SK-N-SH (cell line): ENCODE data around the gene GRIK3. TPM values are rescaled to one million over a fixed set of nuclear protein-coding genes. Genes with fewer than 3 reads are reported as not detected.
A peak's percentile ranks its signal among the peaks of the same experiment; 100 is the strongest.

Experiments used
- CTCF ChIA-PET: fragments of 300-600, 350-600 bp; formaldehyde crosslinking; extraction: SDS; loops from one replicate; lab custom pipeline; 2021; lab: Yijun Ruan, JAX
- POLR2A ChIA-PET: fragments of 350-600 bp; sonication (Branson Sonifier 250); formaldehyde crosslinking; extraction: SDS; loops from one replicate; lab custom pipeline; 2020; ENCODE audit warnings: antibody characterized with exemption, inconsistent platforms; lab: Yijun Ruan, JAX
- DNase-seq: peaks from one replicate; pipeline ENCODE4 v3.0.0; 2012
- H2AFZ ChIP-seq: fragments of 200-600 bp; sonication (generic); 2 replicates; pipeline ENCODE4 v1.8.1; 2016; ENCODE audit warnings: antibody characterized with exemption, mild to moderate bottlenecking, low read depth
- H3F3A ChIP-seq: fragments of 200-600 bp; sonication (generic); replicated peaks from 2 replicates; pipeline ENCODE3; 2016; ENCODE audit warnings: antibody characterized with exemption, mild to moderate bottlenecking; ENCODE audit not compliant: insufficient read depth
- H3K27ac ChIP-seq, 2 experiments: fragments of 200-500 bp in 1 of 2; fragments of 200-600 bp in 1 of 2; sonication (Bioruptor generic) in 1 of 2; sonication (generic), shearing (Covaris generic) in 1 of 2; 2 replicates each; pipeline versions ENCODE4 v1.5.1 to v1.6.1; 2014 to 2016; ENCODE audit warnings: low read depth in 2 of 2, inconsistent platforms in 1 of 2, low read length in 1 of 2, mild to moderate bottlenecking in 1 of 2, mixed read lengths in 1 of 2
- H3K27me3 ChIP-seq: fragments of 200-600 bp; sonication (generic), shearing (Covaris generic); 2 replicates; pipeline ENCODE4 v1.6.1; 2016; ENCODE audit warnings: mixed run types; ENCODE audit not compliant: insufficient read depth
- H3K36me3 ChIP-seq, 2 experiments: fragments of 200-500 bp in 1 of 2; fragments of 200-600 bp in 1 of 2; sonication (Bioruptor generic) in 1 of 2; sonication (generic) in 1 of 2; replicated peaks in 1 of 2; 2 replicates each; pipeline versions ENCODE3 to v1.5.1; 2014 to 2016; ENCODE audit warnings: low read length in 1 of 2, mild to moderate bottlenecking in 1 of 2; ENCODE audit not compliant: insufficient read depth in 2 of 2, control insufficient read depth in 1 of 2
- H3K4me1 ChIP-seq, 2 experiments: fragments of 200-500 bp in 1 of 2; fragments of 200-600 bp in 1 of 2; sonication (Bioruptor generic) in 1 of 2; sonication (generic), shearing (Covaris generic) in 1 of 2; 2 replicates each; pipeline versions ENCODE4 v1.5.1 to v1.6.1; 2014 to 2016; ENCODE audit warnings: low read depth in 1 of 2, low read length in 1 of 2, mixed run types in 1 of 2; ENCODE audit not compliant: insufficient read depth in 2 of 2, control insufficient read depth in 1 of 2
- H3K4me2 ChIP-seq: fragments of 200-600 bp; sonication (generic), shearing (Covaris generic); 2 replicates; pipeline ENCODE4 v1.6.1; 2017; ENCODE audit warnings: mixed run types
- H3K4me3 ChIP-seq, 2 experiments: fragments of 200-500 bp in 1 of 2; fragments of 200-600 bp in 1 of 2; sonication (Bioruptor generic) in 1 of 2; sonication (generic), shearing (Covaris generic) in 1 of 2; 2 replicates each; pipeline versions ENCODE4 v1.5.1 to v1.8.1; 2014 to 2016; ENCODE audit warnings: low read depth in 2 of 2, inconsistent platforms in 1 of 2, low read length in 1 of 2, mild to moderate bottlenecking in 1 of 2, mixed read lengths in 1 of 2, moderate library complexity in 1 of 2
- H3K79me2 ChIP-seq: fragments of 200-600 bp; sonication (generic); 2 replicates; pipeline ENCODE4 v1.8.1; 2017; ENCODE audit warnings: mild to moderate bottlenecking; ENCODE audit not compliant: insufficient read depth
- H3K9ac ChIP-seq: fragments of 200-600 bp; sonication (generic); 2 replicates; pipeline ENCODE4 v1.6.1; 2017; ENCODE audit warnings: mixed run types
- H3K9me2 ChIP-seq: fragments of 200-600 bp; sonication (generic); 2 replicates; pipeline ENCODE4 v1.6.1; 2017; ENCODE audit warnings: mixed run types
- H3K9me3 ChIP-seq: fragments of 200-600 bp; sonication (generic); 2 replicates; pipeline ENCODE4 v1.6.1; 2017; ENCODE audit warnings: mixed run types, mild to moderate bottlenecking, moderate library complexity
- H4K20me1 ChIP-seq: fragments of 200-600 bp; sonication (generic); 2 replicates; pipeline ENCODE4 v1.6.1; 2017; ENCODE audit warnings: mild to moderate bottlenecking, mixed run types; ENCODE audit not compliant: insufficient read depth
- EP300 ChIP-seq, 2 experiments: IDR thresholded peaks; 2 replicates each; pipeline versions ENCODE4 v1.4.0 to v1.6.1; 2012; ENCODE audit warnings: borderline replicate concordance in 1 of 2, low read depth in 1 of 2, low read length in 1 of 2
- EZH2phosphoT487 ChIP-seq: fragments of 200-600 bp; sonication (generic); IDR thresholded peaks from 2 replicates; pipeline ENCODE4 v1.6.1; 2017; ENCODE audit warnings: low read depth, mixed run types, mild to moderate bottlenecking, antibody characterized with exemption, moderate library complexity, borderline replicate concordance
- FOSL2 ChIP-seq: IDR thresholded peaks from 2 replicates; pipeline ENCODE4 v1.4.0; 2012; ENCODE audit warnings: low read depth, mild to moderate bottlenecking, moderate library complexity, borderline replicate concordance
- FOXM1 ChIP-seq: IDR thresholded peaks from 2 replicates; pipeline ENCODE4 v1.4.0; 2012; ENCODE audit warnings: low read depth, mild to moderate bottlenecking
- GATA2 ChIP-seq: sonication (generic); formaldehyde crosslinking; IDR thresholded peaks from 2 replicates; pipeline ENCODE4 v1.5.0; 2020; ENCODE audit warnings: mild to moderate bottlenecking, missing genetic modification reagents
- IRF3 ChIP-seq: fragments of 150-350 bp; IDR thresholded peaks from 2 replicates; pipeline ENCODE4 v1.6.1; 2016; ENCODE audit warnings: mild to moderate bottlenecking, low read depth, low read length
- NFIC ChIP-seq: IDR thresholded peaks from 2 replicates; pipeline ENCODE4 v1.4.0; 2012; ENCODE audit warnings: borderline replicate concordance
- SMC3 ChIP-seq: IDR thresholded peaks from 2 replicates; pipeline ENCODE4 v1.6.1; 2012; ENCODE audit warnings: low read depth, low read length, improper control_type of control experiment
- TAF1 ChIP-seq: IDR thresholded peaks from 2 replicates; pipeline ENCODE4 v1.6.1; 2012; ENCODE audit warnings: low read depth, mild to moderate bottlenecking, low read length, moderate library complexity, borderline replicate concordance
- TCF12 ChIP-seq: IDR thresholded peaks from 2 replicates; pipeline ENCODE4 v1.4.0; 2012
- WGBS: methylation state at CpG from one replicate; pipeline ENCODE4 v1.1.6; 2017; ENCODE audit warnings: low lambda C conversion rate; 5-methylcytosine and 5-hydroxymethylcytosine counted together
- polyA plus RNA-seq, 3 experiments: library from polyadenylated mRNA; depleted of rRNA; stranded (reverse); fragments of >200 nt; gene quantifications; 2 replicates each; pipeline ENCODE4 v1.2.3, GENCODE V29; 2012
- TF ChIP-seq, protein P1 (sequence below): IDR thresholded peaks from 2 replicates; pipeline ENCODE4 v1.4.0; 2012; ENCODE audit warnings: low read depth, borderline replicate concordance
- TF ChIP-seq, protein P2 (sequence below): IDR thresholded peaks from 2 replicates; pipeline ENCODE4; 2012

GRIK3 gene
- polyA plus RNA-seq, 1 of the 3 experiments (the other 2 are of a cell fraction): not detected

DNA sequence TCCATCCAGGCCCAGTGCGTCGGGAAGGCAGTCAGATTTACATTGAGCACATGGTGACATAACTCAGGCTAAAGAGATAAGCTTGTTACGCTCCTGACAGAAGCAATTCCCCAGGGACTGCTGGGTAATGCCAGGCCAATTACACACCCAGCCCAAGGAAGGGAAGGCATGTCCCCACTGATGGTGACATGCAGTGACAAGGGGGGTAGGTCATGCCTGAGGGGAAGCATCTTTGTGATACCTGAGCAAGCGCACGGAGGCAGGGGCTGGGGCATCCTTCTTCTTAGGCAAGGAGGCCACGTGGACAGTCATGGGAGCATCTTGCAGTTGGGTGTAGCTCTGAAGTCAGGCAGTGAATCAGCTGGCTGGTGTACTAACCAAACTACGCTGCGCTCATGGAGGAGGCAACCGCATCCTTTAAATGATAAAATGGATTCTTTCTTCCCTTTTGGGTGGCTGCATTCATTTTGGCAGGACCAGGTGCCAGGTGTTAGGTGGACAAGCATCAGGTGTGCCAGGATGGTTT, 39.6 kb upstream of the GRIK3 start:
- CTCF ChIA-PET: interaction anchor here (0.7 to 1.6 kb wide), 4 partner anchors 11 to 464 kb away, joined by 3 to 7 read pairs (median 3); no protein-coding TSS in a partner anchor
- no peaks in the 10 kb centered on the region for H3K36me3 ChIP-seq

More for the DNA sequence above, 39.6 kb upstream of the GRIK3 start:
- Histone ChIP-seq H3K27me3 (no peaks in the 10 kb centered on the region), H3K4me2 (no peak overlapping the region), H3F3A (no peaks in the 10 kb centered on the region), H3K79me2 (no peaks in the 10 kb centered on the region), H3K27ac (no peak overlapping the region), H3K9me2 (no peaks in the 10 kb centered on the region)
- POLR2A ChIA-PET: no interaction called here
- no peak for TF ChIP-seq SMC3
- TF ChIP-seq GATA2 (CRISPR knock-in tag): peak; percentile 85
- TF ChIP-seq EZH2phosphoT487: no peak
- TF ChIP-seq EP300 (IDR thresholded peaks at IDR 0.05; ENCODE audit: borderline replicate concordance in 1 of 2, low read depth in 1 of 2, low read length in 1 of 2): peak in 1 of 2 experiments; percentile 35; a peak in 1 of 4 replicates
- TF ChIP-seq FOXM1: no peak
- no peak for TF ChIP-seq TAF1
- TF ChIP-seq TCF12: no peak
- TF ChIP-seq, protein P1, sequence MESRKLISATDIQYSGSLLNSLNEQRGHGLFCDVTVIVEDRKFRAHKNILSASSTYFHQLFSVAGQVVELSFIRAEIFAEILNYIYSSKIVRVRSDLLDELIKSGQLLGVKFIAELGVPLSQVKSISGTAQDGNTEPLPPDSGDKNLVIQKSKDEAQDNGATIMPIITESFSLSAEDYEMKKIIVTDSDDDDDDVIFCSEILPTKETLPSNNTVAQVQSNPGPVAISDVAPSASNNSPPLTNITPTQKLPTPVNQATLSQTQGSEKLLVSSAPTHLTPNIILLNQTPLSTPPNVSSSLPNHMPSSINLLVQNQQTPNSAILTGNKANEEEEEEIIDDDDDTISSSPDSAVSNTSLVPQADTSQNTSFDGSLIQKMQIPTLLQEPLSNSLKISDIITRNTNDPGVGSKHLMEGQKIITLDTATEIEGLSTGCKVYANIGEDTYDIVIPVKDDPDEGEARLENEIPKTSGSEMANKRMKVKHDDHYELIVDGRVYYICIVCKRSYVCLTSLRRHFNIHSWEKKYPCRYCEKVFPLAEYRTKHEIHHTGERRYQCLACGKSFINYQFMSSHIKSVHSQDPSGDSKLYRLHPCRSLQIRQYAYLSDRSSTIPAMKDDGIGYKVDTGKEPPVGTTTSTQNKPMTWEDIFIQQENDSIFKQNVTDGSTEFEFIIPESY: no peak
- TF ChIP-seq, protein P2, sequence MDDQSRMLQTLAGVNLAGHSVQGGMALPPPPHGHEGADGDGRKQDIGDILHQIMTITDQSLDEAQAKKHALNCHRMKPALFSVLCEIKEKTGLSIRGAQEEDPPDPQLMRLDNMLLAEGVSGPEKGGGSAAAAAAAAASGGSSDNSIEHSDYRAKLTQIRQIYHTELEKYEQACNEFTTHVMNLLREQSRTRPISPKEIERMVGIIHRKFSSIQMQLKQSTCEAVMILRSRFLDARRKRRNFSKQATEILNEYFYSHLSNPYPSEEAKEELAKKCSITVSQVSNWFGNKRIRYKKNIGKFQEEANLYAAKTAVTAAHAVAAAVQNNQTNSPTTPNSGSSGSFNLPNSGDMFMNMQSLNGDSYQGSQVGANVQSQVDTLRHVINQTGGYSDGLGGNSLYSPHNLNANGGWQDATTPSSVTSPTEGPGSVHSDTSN: no peak
- no peak for TF ChIP-seq FOSL2
- TF ChIP-seq NFIC: no peak
- no peak for TF ChIP-seq IRF3
- TF ChIP-seq, all 33 proteins: peak for 2
- no peaks in the 10 kb centered on the region for H4K20me1 ChIP-seq
- WGBS: 20% methylated on average over 3 of the region's 9 CpGs
- no peak overlapping the region for H2AFZ ChIP-seq
- H3K9ac ChIP-seq: no peak overlapping the region
- no peaks in the 10 kb centered on the region for H3K9me3 ChIP-seq
- peak; percentile 69 for DNase-seq
- H3K4me1 ChIP-seq: peaks cover 0 to 27% of the 10 kb centered on the region in 2 experiments; a peak in 2 of 4 replicates
- H3K4me3 ChIP-seq: no peak overlapping the region
